MM.1S (cell line): ENCODE results near the gene OVOL2.

ENCODE experiments used
- EZH2 ChIP-seq: fragments of 300-600 bp; sonication (generic); optimal IDR thresholded peaks from 2 replicates; pipeline ENCODE3; 2017; ENCODE audit warnings: low read depth, mild to moderate bottlenecking, antibody characterized with exemption, low read length, mixed read lengths
- EZH2phosphoT487 ChIP-seq: fragments of 300-600 bp; sonication (generic); IDR thresholded peaks from 2 replicates; pipeline ENCODE4 v1.6.1; 2018; ENCODE audit warnings: antibody characterized with exemption, low read length
- TF ChIP-seq, protein P1 (sequence below): fragments of 300-600 bp; sonication (generic); IDR thresholded peaks from 2 replicates; pipeline ENCODE4 v1.5.1; 2016; ENCODE audit warnings: antibody characterized with exemption, low read length, mixed read lengths

DNA sequence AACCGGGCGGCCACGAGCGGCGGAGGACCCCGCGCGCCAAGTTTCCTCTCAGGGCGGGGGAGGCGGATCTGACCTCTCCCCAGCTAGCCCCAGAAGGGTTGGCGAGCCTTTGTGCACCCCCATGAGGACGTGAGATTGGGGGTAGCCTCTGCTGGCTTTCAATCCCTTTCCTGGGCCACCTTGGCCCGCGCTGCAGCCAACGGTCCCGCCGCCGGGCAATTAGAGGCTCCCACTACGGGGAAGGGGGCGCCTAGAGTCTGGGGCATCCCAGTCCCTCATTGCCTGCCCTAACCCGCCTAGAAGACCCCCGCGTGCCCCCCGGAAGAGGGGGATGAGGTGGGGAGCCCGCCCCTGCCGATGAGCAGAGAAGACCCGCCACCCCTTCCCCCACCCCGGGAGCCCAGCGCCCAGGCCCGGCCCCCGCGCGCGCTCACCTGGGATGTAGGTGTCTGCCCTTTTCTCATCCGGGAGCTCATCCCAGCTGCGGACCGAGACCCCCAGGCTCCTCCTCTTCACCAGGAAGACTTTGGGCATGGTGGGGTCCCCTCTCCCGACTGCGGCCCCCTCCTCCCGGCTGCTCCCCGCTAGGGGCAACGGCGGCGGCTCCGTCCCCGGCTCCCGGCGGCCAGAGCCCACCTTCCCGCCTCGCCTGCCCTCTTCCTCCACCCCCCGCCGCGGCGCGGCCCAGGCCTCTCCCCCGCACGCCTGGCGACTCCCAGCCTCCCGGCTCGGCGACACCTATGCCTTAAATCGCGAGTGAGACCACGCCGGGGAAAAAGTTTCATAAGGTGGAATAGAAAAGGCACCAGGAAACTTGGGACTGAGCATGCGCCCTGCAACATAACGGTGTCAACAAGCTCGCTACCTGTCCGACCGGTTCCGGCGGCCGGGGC lies at the start of gene OVOL2:
- TF ChIP-seq, protein P1, sequence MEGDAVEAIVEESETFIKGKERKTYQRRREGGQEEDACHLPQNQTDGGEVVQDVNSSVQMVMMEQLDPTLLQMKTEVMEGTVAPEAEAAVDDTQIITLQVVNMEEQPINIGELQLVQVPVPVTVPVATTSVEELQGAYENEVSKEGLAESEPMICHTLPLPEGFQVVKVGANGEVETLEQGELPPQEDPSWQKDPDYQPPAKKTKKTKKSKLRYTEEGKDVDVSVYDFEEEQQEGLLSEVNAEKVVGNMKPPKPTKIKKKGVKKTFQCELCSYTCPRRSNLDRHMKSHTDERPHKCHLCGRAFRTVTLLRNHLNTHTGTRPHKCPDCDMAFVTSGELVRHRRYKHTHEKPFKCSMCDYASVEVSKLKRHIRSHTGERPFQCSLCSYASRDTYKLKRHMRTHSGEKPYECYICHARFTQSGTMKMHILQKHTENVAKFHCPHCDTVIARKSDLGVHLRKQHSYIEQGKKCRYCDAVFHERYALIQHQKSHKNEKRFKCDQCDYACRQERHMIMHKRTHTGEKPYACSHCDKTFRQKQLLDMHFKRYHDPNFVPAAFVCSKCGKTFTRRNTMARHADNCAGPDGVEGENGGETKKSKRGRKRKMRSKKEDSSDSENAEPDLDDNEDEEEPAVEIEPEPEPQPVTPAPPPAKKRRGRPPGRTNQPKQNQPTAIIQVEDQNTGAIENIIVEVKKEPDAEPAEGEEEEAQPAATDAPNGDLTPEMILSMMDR = no peak
- TF ChIP-seq EZH2 = no peak
- TF ChIP-seq EZH2phosphoT487 = no peak
